Measurements from ENCODE around the gene KRTAP12-2.
A peak's percentile ranks its signal among the peaks of the same experiment; 100 is the strongest.

KRTAP12-2 gene

DNA sequence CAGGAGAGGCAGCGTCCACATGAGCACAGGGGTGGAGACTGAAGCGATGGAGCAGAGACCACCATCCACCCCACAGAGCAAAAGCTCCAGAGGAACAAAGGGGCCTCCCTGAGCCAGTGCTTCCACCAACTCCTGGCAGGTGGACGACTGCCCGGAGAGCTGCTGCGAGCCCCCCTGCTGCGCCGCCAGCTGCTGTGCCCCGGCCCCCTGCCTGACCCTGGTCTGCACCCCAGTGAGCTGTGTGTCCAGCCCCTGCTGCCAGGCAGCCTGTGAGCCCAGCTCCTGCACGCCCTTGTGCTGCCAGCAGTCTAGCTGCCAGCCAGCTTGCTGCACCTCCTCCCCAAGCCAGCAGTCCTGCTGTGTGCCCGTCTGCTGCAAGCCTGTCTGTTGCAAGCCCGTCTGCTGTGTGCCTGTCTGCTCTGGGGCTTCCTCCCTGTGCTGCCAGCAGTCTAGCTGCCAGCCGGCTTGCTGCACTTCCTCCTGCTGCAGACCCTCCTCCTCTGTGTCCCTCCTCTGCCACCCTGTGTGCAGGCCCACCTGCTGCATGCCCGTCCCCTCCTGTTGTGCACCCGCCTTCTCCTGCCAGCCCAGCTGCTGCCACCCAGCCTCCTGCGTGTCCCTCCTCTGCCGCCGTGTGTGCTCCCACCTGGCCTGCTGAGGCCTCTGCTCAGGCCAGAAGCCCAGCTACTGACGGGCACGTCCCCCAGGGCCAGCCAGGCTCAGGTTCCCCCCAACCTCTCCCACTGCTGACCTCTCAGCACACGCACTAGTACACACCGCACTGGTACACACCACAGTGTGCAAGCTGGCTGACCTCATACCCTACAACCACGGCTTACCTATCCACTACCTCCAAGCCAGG lies 35.6 kb upstream of the KRTAP12-2 start:
- Histone ChIP-seq H3K9me3 (no peaks in the 10 kb centered on the region), H3K4me3 (no peak overlapping the region), H3K27me3 (peaks cover 0 to 90% of the 10 kb centered on the region in 2 donors), H3K4me1 (no peaks in the 10 kb centered on the region), H3K27ac (no peak overlapping the region), H3K36me3 (no peaks in the 10 kb centered on the region)
- intact Hi-C loops (cut with DNase I; ENCODE audit: low total_unique reads): no loop called here
- TF ChIP-seq, protein P1, sequence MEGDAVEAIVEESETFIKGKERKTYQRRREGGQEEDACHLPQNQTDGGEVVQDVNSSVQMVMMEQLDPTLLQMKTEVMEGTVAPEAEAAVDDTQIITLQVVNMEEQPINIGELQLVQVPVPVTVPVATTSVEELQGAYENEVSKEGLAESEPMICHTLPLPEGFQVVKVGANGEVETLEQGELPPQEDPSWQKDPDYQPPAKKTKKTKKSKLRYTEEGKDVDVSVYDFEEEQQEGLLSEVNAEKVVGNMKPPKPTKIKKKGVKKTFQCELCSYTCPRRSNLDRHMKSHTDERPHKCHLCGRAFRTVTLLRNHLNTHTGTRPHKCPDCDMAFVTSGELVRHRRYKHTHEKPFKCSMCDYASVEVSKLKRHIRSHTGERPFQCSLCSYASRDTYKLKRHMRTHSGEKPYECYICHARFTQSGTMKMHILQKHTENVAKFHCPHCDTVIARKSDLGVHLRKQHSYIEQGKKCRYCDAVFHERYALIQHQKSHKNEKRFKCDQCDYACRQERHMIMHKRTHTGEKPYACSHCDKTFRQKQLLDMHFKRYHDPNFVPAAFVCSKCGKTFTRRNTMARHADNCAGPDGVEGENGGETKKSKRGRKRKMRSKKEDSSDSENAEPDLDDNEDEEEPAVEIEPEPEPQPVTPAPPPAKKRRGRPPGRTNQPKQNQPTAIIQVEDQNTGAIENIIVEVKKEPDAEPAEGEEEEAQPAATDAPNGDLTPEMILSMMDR (IDR thresholded peaks at IDR 0.05): no peak
- peak in 1 of 2 donors; percentile 46 for DNase-seq

DNA sequence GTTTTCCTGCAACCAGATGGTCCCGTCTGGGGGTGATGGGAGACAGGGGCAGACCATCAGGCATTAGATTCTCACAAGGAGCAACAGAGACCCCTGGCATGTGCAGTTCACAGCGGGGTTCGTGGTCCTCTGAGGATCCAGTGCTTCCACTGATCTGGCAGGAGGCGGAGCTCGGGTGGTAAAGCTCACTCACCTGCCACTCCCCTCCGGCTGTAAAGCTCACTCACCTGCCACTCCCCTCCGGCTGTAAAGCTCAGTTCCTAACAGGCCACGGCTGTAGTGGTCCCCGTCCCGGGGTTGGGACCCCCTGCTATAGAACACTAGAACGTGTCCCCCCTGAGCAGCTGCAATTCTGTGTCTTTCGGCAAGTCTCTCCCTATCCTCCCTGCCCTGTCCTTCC lies 34.8 kb upstream of the KRTAP12-2 start:
- Histone ChIP-seq H3K36me3 (no peaks in the 10 kb centered on the region), H3K9me3 (no peaks in the 10 kb centered on the region), H3K4me3 (no peak overlapping the region), H3K27ac (no peak overlapping the region), H3K27me3 (peaks cover 0 to 88% of the 10 kb centered on the region in 2 donors), H3K4me1 (no peaks in the 10 kb centered on the region)
- TF ChIP-seq, protein P1 (IDR thresholded peaks at IDR 0.05): no peak
- no peak for DNase-seq
- intact Hi-C loops (cut with DNase I; ENCODE audit: low total_unique reads): no loop called here

DNA sequence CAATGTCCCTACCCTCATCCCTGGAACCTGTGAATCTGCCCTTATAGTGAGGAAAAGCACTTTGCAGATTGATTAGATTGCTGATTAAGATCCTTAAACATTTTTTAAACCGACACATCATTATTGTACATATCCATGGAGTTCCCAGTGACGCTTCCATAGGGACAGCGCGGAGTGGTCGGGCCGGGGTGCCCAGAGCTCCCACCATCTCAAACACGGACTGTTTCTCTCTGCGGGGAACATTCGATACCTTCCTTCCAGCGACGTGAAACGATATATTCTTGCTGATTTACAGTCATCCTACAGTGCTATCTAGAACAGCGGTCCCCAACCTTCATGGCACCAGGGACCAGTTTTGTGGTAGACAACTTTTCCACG lies 34.3 kb upstream of the KRTAP12-2 start:
- intact Hi-C loops (cut with DNase I; ENCODE audit: low total_unique reads): no loop called here
- no peaks in the 10 kb centered on the region for H3K4me1 ChIP-seq
- no peak for DNase-seq
- H3K36me3 ChIP-seq: no peaks in the 10 kb centered on the region
- H3K4me3 ChIP-seq: no peak overlapping the region
- no peak overlapping the region for H3K27ac ChIP-seq
- peaks cover 0 to 88% of the 10 kb centered on the region in 2 donors for H3K27me3 ChIP-seq
- H3K9me3 ChIP-seq: no peaks in the 10 kb centered on the region
- TF ChIP-seq, protein P1 (IDR thresholded peaks at IDR 0.05): no peak

DNA sequence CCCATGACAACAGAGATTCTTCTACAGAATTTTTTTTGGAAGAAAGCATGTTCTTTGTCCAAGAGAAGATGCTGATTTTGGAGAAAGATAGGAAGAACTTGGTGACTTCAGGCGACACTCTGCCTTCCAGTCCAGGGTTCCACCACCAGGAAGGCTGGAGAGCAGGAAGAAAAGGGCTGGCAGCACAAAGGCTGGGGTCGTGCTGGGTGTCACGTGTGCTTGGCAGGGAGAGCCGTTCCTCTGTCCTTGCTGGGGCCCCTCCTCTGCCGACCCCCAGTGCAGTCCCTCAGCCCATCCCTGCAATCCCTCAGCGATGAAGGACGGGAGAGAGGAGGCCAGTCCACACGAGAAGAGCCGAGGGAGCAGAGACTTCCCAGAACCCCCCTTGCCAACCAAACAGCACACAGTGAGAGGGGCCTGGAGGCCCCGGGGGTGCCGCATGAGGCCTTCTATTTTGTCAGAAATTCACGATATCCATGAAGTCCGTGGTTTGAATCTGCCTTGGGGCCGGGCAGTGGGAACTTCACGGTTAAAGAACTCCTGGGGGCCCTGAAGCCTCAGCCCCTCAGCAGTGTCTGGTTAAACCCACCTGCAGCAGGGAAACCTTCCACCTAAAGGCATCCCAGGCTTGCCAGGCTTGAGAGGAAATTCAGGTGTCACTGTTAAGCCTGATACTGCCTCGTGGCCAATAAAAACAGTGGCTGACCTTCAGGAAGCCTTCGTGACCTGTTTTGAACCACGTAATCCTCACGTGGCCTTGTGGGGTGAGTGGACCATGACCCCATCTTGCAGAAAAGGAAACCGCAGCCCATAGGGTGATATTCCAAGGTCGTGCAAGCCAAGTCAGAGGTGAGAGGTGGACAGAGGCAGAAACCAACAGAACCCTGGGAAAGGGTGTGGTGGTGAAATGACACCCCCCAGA lies 33.6 kb upstream of the KRTAP12-2 start:
- H3K27me3 ChIP-seq: peaks cover 0 to 91% of the 10 kb centered on the region in 2 donors
- TF ChIP-seq, protein P1 (IDR thresholded peaks at IDR 0.05): no peak
- intact Hi-C loops (cut with DNase I; ENCODE audit: low total_unique reads): no loop called here
- H3K36me3 ChIP-seq: no peaks in the 10 kb centered on the region
- H3K9me3 ChIP-seq: no peaks in the 10 kb centered on the region
- no peak overlapping the region for H3K27ac ChIP-seq
- H3K4me1 ChIP-seq: no peaks in the 10 kb centered on the region
- no peak for DNase-seq
- no peak overlapping the region for H3K4me3 ChIP-seq

DNA sequence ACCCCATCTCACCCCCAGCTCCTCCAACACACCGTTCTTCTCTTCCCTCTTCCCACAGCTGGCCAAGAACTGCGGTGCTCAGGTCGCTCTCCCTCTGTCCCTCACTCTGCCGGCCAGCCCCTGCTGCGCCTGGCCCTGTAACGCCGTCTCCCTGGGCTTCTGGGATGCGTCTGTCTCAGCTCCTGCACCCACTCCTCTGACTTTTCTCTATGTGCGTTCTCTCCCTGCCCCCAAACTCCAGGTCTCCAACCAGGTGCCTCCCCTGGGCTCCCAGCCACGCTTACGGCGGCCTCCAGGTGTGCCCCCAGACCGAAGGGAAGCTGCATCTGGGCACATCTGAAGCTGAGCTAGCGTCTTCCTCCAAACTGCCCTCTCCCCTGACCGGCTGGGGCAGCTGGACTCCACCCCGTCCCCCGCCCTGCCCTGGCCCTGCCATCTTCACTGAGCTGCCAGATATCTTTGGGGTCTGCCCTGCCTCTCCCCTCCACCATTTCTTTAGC lies 32.8 kb upstream of the KRTAP12-2 start:
- H3K27me3 ChIP-seq: peaks cover 0 to 96% of the 10 kb centered on the region in 2 donors
- H3K36me3 ChIP-seq: no peaks in the 10 kb centered on the region
- intact Hi-C loops (cut with DNase I; ENCODE audit: low total_unique reads): no loop called here
- no peak overlapping the region for H3K4me3 ChIP-seq
- TF ChIP-seq, protein P1 (IDR thresholded peaks at IDR 0.05): no peak
- no peaks in the 10 kb centered on the region for H3K4me1 ChIP-seq
- H3K27ac ChIP-seq: no peak overlapping the region
- DNase-seq: peak in 1 of 2 donors; percentile 57
- H3K9me3 ChIP-seq: no peaks in the 10 kb centered on the region

Data from tibial artery (tissue), 4 donors.